Astrocyte of the hippocampus (primary cell): ENCODE data around the gene CMTM4.
"Not testable (repeated sequence)": the region's sequence is repeated elsewhere in the genome, so short reads cannot be mapped to it uniquely, and the experiment has no call there.

ENCODE experiments used
- DNase-seq: peaks from one replicate; pipeline ENCODE4 v3.0.0; 2011; ENCODE audit warnings: low read depth, low spot score

The CMTM4 gene

GRCh38 chr16:66594739-66595138 lies 101.8 kb downstream of the CMTM4 start:
- DNase-seq = no peak

- DNase-seq = no peak
Measured at GRCh38 chr16:66592814-66593213, 103.7 kb downstream of the CMTM4 start.

- no peak for DNase-seq
Measured at GRCh38 chr16:66592241-66592640, 104.3 kb downstream of the CMTM4 start.

GRCh38 chr16:66591018-66591417 lies 105.5 kb downstream of the CMTM4 start:
- DNase-seq = no peak

- no peak for DNase-seq
Measured at GRCh38 chr16:66590322-66590721, 106.2 kb downstream of the CMTM4 start.

- peak; percentile 15 for DNase-seq
Measured at GRCh38 chr16:66588981-66589713, 107.4 kb downstream of the CMTM4 start.

- no peak for DNase-seq
Measured at GRCh38 chr16:66587881-66588600, 108.5 kb downstream of the CMTM4 start.

- no peak for DNase-seq
Measured at GRCh38 chr16:66585481-66586239, 110.9 kb downstream of the CMTM4 start.

- peak; percentile 46 for DNase-seq
Measured at GRCh38 chr16:66581246-66581952, 115.1 kb downstream of the CMTM4 start.

- peak; percentile 75 for DNase-seq
Measured at GRCh38 chr16:66580605-66581209, 115.8 kb downstream of the CMTM4 start.

GRCh38 chr16:66578651-66579531 lies 117.7 kb downstream of the CMTM4 start, which contains the start of gene CMTM2:
CMTM2 (plus strand) TSS chr16:66579463; CDS start chr16:66579608, 145 bp downstream.
- peak; percentile 26 for DNase-seq

- no peak for DNase-seq
Measured at GRCh38 chr16:66576296-66576695, 120.2 kb downstream of the CMTM4 start.

GRCh38 chr16:66575060-66575459 lies 121.5 kb downstream of the CMTM4 start:
- no peak for DNase-seq

- no peak for DNase-seq
Measured at GRCh38 chr16:66574531-66574930, 122.0 kb downstream of the CMTM4 start.

- no peak for DNase-seq
Measured at GRCh38 chr16:66574081-66574480, 122.5 kb downstream of the CMTM4 start.

GRCh38 chr16:66572356-66572755 lies 124.2 kb downstream of the CMTM4 start:
- no peak for DNase-seq

- peak; percentile 43 for DNase-seq
Measured at GRCh38 chr16:66569827-66570405, 126.6 kb downstream of the CMTM4 start.

GRCh38 chr16:66569131-66569530 lies 127.4 kb downstream of the CMTM4 start:
- DNase-seq = peak; percentile 56

GRCh38 chr16:66568355-66568754 lies 128.2 kb downstream of the CMTM4 start:
- no peak for DNase-seq

- DNase-seq = not testable (repeated sequence)
Measured at GRCh38 chr16:66567270-66567669, 129.3 kb downstream of the CMTM4 start.
